KBM-7 (cell line): Measurements from ENCODE around the gene NEO1.

ENCODE experiments used
- DNase-seq: peaks from one replicate; pipeline ENCODE4 v3.0.0-alpha.2; 2015
- in situ Hi-C: fragments of 300-500 bp; cut with MboI; formaldehyde crosslinking; loops from 2 replicates; pipeline ENCODE4 v1.14.3; 2020; ENCODE audit warnings: low sequenced_read_pairs, low pct_unique_long_range_greater_than_20kb, mixed read lengths

NEO1 gene

DNA sequence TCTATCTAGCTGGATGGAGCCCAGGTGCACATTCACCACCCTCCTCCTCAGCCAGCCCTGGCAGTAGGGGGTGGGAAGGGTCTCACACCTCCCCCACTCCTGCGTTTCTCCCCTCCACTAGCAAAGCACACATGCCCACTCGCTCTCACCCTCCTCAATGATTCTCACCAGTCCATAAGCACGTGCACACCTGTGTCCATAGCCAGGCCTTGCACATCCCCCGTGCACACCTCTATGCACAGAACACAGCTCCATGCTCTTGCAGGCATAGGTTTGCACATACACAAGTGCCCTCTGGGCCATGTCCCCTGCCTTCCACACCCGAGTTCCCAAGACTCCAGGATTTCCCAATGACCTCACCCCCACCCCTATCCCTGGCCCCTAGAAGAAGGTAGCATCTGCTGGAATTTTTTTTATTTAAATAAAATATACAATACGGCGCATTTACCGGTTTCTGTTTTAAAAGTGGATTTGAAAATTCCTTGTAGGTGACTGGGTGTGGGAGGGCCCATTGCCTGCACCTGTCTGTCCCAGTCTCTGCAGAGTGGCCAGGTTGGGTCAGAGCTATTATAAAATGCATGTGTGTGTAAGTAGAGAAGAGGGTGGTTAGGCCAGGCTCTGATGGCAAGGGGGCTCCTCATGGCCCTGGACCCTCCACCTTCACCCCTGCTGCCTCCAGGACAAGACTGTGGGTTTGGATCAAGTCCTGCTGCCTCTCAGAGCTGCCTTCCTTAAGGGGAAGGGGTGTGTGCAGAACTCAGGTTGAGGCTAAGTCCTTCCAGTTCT lies 267.4 kb downstream of the NEO1 start:
- no peak for DNase-seq
- in situ Hi-C loops, result no loop called here

DNA sequence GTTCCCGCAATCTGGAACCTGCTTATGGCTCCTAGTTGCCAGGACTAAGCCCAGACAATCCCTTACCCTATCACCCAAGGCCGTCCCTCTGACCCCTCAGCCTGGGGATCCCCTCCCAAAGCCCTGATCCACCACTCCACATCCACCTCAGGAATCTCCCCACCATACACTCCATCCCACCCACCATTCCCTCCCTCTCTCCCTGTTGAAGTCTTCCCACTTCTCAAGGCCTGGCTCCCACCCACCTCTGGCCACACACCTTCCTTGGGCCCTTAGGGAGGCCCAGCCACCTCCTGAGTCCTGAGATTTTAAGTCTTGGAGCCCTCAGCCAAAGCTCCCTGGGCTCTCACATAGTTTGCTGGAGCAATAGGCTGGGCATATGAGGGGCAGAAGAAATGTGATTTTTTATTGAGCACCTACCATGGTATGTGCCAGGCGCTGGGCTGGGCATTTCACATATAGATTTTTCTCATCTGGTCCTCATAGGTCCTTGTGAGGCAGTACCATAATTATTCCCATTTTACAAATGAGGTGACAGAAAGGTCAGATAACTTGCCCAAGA lies 268.4 kb downstream of the NEO1 start:
- in situ Hi-C loops, result no loop called here
- no peak for DNase-seq

DNA sequence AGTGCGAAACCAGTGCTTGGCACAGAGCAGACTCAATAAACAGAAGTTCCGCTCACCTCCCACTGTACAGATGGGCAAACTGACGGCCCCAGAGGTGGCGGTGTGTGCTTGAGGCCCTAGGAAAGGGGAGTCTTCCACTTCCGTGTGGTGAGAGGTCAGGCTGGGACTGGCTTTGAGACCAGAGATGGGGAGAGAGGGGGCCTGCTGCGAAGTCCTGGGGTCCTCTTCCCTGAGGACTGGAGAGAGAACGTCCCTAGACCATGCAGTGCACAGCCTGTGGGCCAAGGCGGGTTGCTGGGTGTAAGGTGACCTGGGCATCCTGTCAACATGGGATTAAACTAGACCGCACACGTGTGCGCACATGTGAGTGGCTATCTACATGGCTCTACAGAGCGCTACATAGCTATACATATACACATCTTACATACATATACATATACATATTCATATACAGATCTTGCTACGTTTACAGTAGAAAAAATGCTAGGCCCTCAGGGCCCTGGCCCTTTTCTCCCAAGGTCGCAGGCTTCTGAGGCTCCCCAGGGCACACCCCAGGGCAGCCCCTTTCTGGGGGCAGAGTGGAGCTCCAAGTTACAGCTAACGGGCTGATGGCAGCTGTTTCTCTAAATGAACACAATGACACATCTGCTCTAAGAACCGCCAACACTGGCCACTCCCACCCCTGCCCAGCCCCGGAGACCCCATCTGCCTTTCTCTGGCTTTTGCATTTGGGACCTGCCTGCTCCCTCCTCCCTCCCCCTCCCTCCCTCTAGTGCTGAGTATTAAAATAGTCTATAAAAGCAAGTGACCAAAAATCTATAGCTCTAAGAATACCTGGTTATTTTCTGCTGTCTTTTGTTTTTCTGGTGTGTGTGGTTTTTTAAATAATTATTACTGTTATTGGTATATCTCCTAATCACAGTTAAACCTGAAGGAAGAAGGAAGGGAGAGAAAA lies 269.5 kb downstream of the NEO1 start:
- in situ Hi-C loops, result no loop called here

DNA sequence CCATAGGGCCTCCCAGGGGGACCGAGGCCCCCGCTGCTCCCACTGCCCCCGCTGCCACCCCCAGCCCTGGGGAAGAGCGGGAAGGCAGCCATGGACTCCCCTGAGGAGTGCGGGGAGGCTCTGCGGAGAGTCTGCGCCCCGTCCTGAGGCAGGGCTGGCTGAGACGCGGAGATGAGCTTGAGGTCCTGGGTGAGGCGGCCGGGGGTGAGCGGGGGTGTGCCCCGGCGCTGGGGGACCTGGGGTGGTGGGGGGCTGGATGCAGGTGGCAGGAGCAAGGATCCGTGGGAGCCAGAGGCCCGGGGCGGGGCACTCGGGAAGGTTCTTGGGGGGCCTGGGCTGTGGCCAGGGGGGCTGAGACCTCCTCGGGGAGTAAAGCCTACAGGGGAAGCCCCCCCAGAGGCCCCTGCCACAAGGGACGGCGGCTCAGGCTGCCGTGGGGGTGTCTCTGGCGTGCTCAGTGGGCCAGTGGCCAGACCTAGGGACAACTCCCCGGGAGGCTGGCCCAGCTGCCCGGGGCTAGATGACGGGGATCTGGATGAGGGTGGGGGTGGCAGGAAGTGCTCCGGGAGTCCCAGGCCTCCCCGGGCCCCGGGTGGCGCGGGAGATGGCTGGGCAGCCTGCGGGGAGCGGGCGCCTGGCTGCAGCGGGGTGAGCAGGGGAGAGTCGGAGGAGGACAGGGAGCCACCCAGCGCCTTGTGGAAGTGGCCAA lies 270.6 kb downstream of the NEO1 start:
- DNase-seq, result no peak
- in situ Hi-C loops, result no loop called here

More for the DNA sequence above, 269.5 kb downstream of the NEO1 start:
- DNase-seq, result no peak

DNA sequence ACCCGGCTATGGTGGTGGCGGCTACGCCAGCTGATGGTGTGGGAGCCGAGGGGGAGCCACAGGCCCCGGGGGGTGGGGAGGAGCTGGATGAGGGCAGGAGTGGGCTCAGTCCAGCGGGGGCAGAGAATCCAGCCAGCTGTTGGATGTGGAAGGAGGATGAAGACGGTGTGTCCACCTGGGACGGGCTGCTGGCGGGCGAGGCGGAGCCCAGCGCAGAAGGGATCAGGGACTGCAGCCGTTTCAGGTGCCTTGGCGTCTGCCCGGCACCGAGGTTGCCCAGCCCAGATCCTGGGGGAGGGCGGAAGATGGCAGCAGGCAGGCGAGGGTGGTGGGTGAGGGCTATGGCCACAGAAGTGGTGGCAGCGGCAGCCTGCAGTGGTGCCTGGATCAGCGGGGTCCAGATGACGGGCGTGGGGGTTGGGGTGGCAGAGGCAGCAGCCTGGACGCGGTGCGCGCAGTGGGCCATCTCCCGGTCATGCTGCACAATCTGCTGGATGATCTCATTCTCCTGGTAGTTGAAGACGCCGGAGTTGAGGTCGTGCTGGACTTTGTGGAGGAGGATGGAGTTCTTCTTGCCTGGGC lies 271.2 kb downstream of the NEO1 start:
- no peak for DNase-seq
- in situ Hi-C loops, result no loop called here

DNA sequence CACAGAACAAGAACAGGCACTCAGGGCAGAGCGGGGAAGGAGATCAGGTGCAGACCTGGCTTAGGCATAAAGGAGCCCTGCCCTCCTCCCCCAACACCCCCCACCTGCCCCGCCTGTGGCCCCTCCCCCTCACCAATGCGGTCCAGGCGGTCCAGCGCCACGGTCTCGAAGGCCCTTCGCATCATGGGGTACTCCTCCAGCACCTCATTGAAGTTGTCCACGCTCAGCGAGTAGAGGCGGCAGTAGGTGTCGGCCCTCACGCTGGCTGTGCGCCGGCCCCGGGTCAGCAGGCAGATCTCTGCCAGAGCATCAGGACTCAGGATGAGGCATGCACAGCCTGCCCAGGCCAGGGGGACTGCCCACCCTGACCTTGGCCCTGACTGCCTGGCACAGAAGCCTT lies 271.7 kb downstream of the NEO1 start:
- in situ Hi-C loops, result no loop called here
- DNase-seq, result no peak

DNA sequence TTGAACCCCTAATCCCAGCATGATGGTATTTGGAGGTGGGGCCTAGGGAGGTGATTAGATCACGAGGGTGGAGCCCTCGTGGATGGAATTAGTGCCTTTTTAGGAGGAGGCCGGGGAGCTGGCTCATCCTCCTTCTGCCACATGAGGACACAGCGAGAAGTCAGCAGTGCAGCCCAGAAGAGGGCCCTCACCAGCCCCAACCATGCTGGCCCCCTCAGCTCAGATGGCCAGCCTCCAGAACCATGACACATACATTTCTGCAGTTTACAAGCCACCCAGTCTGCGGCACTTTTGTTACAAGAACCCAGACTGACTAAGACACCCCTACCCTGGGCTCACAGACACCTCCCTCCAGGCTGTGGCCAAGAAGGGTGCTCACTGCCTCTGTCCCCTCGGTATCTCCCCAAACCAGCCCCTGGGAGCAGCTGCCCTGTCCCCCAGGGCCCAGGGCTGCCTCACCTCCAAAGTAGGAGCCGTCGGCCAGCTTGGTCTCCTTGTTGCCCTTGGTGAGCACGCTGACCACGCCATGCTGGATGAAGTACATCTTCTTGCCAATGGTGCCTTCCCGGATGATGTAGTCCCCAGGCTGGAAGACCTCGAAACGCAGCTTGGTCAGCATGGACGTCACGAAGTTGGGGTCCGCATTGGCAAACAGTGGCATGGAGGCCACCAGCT lies 272.4 kb downstream of the NEO1 start:
- in situ Hi-C loops, result no loop called here
- no peak for DNase-seq

DNA sequence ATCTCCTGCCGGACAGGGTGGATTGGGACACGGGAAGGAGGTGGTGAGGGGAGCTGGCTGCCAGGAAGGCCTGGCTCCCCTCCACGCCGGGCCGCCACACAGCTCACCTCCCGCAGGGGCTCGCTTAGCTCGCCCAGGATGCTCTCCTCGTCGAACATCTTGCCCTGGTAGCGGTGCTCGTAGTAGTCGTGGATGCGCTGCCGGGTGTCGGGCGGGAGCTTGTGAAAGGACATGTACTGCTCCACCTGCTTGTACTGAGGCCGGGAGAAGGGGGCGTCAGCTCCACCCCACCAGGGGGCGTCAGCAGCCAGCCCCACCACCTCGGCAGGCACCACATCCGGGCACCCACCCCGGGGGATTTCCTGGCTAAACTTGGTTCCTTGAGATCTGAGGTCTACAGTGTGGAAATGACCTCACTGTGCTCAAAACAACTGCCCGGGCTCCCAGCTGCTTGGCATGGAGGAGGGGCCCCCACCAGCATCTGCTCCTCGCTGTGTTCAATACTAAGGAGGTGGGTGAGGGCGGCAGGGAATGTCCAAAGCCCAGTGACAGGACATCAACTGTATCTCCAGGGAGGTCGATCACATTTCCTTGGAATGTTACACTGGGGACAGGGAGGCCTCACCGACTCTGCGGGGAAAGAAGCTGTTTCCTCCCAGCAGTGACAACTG lies 273.1 kb downstream of the NEO1 start:
- DNase-seq, result peak; percentile 36
- in situ Hi-C loops, result no loop called here

DNA sequence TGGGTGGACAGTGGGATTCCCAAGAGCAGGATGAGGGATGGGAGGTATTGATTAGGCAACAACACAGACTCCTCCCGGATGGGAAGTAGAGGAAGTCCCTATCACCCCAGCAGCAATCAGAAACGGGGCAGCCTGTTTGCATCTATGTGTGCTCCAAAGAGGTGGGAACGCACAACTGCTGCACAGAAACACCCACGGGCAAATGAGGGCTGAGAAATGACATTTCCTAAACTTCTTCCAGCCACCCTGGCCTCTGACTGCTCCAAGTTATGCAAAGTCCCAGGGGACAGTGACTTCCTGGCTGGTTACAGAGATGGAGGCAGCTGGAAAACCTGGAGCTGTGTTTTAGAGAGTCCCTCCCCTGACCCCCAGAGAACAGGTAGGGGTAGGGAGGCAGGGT lies 273.9 kb downstream of the NEO1 start:
- no peak for DNase-seq
- in situ Hi-C loops, result no loop called here

DNA sequence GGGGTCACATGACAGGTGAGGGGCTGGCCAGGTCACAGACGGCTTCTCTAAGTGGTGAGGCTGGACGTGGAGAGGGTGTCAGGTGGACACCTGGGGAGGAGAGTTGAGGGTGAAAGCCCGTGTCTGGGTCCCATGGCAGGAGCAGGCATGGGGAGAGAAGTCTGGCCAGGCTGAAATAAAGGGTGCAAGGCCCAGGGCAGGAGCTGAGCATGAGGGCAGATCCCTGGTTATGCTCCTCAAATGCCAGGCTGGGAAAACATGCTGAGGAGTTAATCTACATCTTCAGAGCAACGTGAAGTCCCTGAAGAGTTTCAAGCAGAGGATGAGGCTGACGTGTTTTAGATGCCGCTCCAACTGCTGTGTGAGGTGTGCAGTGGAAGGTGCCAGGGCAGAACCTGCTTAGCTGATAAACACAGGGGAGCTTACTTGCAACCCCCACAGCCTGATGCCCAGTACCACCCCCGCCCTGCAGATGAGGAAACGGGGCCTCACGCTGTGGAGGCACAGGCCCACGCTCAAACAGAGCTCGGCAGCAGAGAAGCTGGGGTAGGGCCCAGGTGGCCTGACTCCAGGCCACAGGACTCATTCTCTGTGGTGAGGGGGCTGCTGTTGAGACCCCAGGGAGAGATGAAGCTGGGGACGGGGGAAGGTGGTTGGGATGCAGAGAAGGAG lies 276.0 kb downstream of the NEO1 start:
- in situ Hi-C loops, result no loop called here
- DNase-seq, result no peak

DNA sequence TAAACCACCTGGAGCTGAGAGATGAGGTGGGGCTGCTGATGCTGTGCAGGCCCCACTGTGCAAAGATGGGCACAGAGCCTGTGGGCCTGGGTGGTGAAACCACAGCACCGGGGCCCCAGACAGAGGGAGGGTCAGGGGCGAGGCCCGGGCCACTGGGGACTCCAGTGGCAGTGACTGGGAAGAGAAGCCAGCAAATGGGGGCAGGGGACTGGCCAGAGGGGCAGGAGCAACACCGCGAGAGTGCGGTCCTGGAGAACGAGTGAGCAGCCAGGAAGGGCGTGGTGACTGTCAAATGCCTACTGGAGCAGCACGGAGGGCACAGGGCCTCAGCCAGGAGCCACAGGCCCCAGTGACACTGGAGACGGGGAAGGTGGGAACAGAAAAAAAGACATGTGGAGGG lies 276.7 kb downstream of the NEO1 start:
- in situ Hi-C loops, result no loop called here
- DNase-seq, result no peak

DNA sequence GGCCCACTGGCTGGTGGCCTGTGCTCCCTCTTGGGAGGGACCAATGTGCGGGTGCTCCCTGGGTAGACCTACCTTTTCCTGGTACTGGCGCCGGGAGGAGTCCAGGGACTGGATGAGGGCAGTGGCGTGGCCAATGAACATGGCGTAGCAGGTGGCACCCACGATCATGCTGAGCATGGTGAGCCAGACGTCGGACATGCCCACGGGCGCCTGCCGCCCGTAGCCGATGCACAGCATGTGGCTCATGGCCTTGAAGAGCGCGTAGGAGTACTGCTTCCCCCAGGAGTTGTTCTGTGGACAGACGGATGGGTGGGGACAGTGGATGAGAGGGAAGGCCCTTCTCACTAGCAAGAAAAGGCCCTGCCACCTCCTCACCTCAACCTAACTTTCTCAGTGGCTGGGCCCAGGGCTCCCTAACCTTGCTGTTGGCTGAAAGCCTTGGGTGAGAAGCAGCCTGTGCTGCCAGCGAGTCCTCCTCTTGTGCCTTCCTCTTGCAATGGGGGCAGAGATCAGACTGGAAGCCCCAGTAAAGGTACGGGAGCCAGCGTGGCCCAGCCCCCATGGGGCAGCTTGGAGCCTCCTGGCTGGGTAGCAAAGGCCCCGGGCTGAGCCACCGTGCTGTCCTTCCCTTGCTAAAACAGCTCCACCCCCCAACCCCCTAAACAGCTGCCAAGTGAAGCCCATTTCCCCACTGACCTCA lies 277.4 kb downstream of the NEO1 start:
- in situ Hi-C loops, result no loop called here
- no peak for DNase-seq

DNA sequence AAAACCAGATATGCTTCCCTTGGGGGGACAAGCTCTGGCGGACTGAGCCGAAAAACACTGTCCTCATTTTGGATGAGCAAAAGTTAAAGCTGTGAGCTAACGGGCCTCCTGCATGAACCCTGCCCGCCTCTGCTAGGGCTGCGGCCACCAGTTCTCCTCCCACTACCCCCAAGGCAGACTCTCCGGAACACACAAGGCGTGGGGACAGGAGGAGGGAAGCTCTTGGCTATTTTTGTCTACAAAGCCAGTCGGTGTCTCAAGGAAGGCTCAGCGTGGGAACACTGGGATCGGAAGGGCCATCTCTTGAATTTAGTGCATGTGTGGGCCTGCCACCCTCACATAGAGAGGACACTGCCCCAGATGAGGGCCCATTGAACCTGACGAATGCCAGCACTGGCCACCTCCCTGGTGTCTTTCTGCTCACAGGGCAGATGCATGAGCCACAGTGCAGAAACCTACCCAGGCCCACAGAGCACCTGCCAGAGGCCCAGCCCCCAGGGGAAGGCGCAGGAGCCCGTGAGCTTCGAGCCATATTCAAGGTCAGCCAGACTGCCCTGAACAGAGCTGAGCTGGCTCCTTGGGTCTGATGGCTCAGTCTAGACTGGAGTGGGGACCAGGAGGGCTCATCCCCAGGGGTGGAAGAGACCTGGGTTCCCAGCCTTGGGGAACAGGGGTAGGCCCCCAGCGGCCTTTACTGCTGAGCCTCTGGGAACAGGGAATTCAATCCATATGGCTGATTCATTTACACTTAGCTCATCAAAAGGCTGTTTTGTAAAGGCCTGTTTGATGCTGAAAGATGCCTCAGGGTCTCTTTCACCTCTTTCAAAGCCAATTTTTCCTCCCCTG lies 278.2 kb downstream of the NEO1 start:
- in situ Hi-C loops, result no loop called here
- DNase-seq, result no peak

DNA sequence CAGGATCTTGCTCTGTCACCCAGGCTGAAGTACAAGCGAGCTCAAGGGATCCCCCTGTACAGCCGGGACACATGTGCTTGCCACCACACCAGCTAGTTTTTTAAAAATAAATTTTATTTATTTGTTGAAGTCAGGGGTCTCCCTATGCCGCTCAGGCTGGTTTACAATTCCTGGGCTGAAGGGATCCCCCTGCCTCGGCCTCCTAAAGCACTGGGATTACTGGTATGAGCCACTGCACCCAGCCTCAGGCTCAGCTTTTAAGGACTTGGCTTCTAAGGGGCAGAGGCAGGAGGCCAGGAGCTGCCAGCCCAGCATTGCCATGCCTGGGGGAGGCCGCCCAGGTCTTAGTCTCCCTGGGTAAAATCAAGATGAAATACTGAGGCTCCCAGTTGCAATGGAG lies 279.2 kb downstream of the NEO1 start:
- in situ Hi-C loops, result no loop called here
- DNase-seq, result no peak

DNA sequence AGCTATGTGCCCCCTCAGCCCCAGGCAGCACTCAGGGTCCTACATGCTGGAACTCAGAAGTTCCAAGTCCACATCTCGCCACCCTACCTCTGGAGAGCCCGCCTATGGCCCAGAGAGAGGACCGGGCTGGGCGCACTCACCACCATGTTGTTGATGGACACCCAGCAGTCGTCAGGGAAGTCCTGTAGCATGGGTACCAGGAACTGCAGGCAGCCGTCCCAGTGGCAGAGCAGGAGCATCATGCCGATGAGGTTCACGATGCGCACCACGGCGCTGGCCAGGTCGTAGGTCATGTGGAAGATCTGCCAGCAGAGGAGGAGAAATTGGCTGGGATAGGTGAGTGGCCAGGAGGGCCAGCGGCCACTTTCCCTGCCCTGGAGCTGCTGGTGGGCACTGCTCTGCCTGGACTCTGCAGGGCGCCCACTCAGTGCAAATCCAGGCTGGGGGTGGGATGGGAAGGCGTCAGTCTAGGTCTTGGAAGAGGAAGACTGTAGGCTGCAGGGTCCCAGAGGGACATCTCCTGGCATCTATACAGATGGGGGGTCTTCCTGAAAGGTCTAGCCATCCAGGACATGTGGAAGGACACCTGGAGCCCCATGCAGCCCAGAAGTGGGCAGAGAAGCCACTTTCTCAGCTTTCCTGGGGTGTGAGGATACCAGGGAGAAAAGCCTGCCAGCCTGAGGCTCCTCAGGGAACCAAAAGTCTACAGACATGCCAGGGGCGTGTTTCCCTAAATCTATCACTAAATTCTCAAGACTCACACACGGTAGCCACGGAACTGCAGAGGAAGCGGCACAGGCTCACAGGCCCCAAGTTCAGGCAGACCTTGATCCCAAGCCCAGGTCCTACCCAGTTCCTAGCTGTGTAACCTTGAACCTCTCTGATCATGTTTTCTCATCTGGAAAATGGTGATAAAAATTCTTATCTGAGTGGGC lies 280.0 kb downstream of the NEO1 start:
- in situ Hi-C loops, result no loop called here
- DNase-seq, result no peak
